K562 (cell line): ENCODE measurements around the gene ARHGAP10.

Source experiments
- CTCF ChIP-seq, 3 experiments: IDR thresholded peaks in 2 of 3; conservative IDR thresholded peaks in 1 of 3; 2 replicates each; pipeline ENCODE4 v1.5.1; 2011 to 2012; ENCODE audit warnings: low read length in 3 of 3, mild to moderate bottlenecking in 3 of 3, control low read depth in 2 of 3, improper control_type of control experiment in 1 of 3, inconsistent platforms in 1 of 3, low read depth in 1 of 3, mixed read lengths in 1 of 3, moderate library complexity in 1 of 3; ENCODE audit not compliant: insufficient read depth in 2 of 3
- FOXK2 ChIP-seq, 2 experiments: fragments of 450-650 bp; IDR thresholded peaks in 1 of 2; conservative IDR thresholded peaks in 1 of 2; 2 replicates each; pipeline ENCODE4 v1.6.1; 2016; ENCODE audit warnings: low read depth in 2 of 2, mild to moderate bottlenecking in 1 of 2
- MYBL2 ChIP-seq, 2 experiments: fragments of 450-650 bp in 1 of 2; sonication (generic) in 1 of 2; formaldehyde crosslinking in 1 of 2; IDR thresholded peaks; 2 replicates each; pipeline versions ENCODE4 v1.6.1 to v1.8.1; 2017 to 2022; ENCODE audit warnings: borderline replicate concordance in 1 of 2, inconsistent platforms in 1 of 2, low read depth in 1 of 2, mild to moderate bottlenecking in 1 of 2, missing genetic modification reagents in 1 of 2, moderate library complexity in 1 of 2
- PHF8 ChIP-seq: fragments of 200-600 bp; sonication (generic); IDR thresholded peaks from 2 replicates; pipeline ENCODE4 v1.6.1; 2012; ENCODE audit warnings: mixed run types, mild to moderate bottlenecking, inconsistent platforms, low read length, moderate library complexity, borderline replicate concordance
- ZNF311 ChIP-seq: fragments of 250-450 bp; sonication (Bioruptor Pico); IDR thresholded peaks from 2 replicates; pipeline ENCODE4 v1.4.0; 2020; ENCODE audit warnings: mild to moderate bottlenecking, moderate library complexity
- ZNF318 ChIP-seq, 2 experiments: fragments of 450-650 bp; IDR thresholded peaks; 2 replicates each; pipeline ENCODE4 v1.6.1; 2016; ENCODE audit warnings: mild to moderate bottlenecking in 2 of 2, borderline replicate concordance in 1 of 2, low read depth in 1 of 2, moderate library complexity in 1 of 2

GRCh38 chr4:147842573-147842972 is 110.7 kb downstream of the ARHGAP10 start:
- no peak for TF ChIP-seq ZNF318 (IDR thresholded peaks at IDR 0.05; ENCODE audit: borderline replicate concordance in 1 of 2, low read depth in 1 of 2)
- TF ChIP-seq CTCF (IDR thresholded peaks at IDR 0.05 in 2 of 3, conservative IDR thresholded peaks at IDR 0.05 in 1 of 3; ENCODE audit: insufficient read depth in 2 of 3, low read depth in 1 of 3, low read length in 3 of 3) = no peak
- TF ChIP-seq FOXK2 (conservative IDR thresholded peaks at IDR 0.05 in 1 of 2, IDR thresholded peaks at IDR 0.05 in 1 of 2; ENCODE audit: low read depth in 2 of 2) = no peak
- no peak for TF ChIP-seq MYBL2 (IDR thresholded peaks at IDR 0.05; ENCODE audit: low read depth)
- no peak for TF ChIP-seq MYBL2 (CRISPR knock-in tag; IDR thresholded peaks at IDR 0.05; ENCODE audit: borderline replicate concordance)
- TF ChIP-seq ZNF311 = no peak
- TF ChIP-seq PHF8 = no peak
